ENCODE data around the gene MBOAT2. TPM values are rescaled to one million over a fixed set of nuclear protein-coding genes. Genes with fewer than 3 reads are reported as not detected.
"Not testable (repeated sequence)": the region's sequence is repeated elsewhere in the genome, so short reads cannot be mapped to it uniquely, and the experiment has no call there.

The MBOAT2 gene
- total RNA-seq, 2 donors from 2014 or later, result 3.5 to 7.7 TPM

DNA sequence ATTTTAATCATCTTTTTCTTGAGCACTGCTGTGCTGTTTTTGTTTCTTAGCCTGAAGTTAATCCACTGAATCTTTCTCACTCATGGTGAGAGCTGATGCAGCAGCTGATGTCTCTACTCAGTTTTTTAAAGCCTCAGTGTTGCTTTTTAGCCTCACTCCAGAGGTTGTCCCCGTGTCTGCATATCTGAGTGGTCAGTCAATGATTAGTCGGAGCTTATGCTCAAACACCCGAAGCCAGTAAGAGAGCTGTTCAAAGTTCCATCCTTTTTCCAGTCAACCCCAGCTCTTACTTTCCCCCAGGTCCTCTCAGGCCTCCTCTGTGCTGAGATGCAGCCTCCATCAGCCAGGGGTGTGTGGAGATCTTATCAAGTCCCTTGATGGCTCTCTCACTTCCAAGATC lies 81.1 kb downstream of the MBOAT2 start:
- peaks cover 6% of the 10 kb centered on the region for H3K27me3 Mint-ChIP-seq (ENCODE audit: low read depth)
- H3K9me3 Mint-ChIP-seq, result no peaks in the 10 kb centered on the region
- no peaks in the 10 kb centered on the region for H3K36me3 Mint-ChIP-seq (ENCODE audit: insufficient read depth in 2 of 2)
- H3K4me3 Mint-ChIP-seq, result no peak overlapping the region
- no peaks in the 10 kb centered on the region for H3K4me1 Mint-ChIP-seq (ENCODE audit: low read depth)
- H3K27ac Mint-ChIP-seq, result no peak overlapping the region
- DNase-seq (no peak), ATAC-seq (replicated peaks in 1 of 2) (no peak)

DNA sequence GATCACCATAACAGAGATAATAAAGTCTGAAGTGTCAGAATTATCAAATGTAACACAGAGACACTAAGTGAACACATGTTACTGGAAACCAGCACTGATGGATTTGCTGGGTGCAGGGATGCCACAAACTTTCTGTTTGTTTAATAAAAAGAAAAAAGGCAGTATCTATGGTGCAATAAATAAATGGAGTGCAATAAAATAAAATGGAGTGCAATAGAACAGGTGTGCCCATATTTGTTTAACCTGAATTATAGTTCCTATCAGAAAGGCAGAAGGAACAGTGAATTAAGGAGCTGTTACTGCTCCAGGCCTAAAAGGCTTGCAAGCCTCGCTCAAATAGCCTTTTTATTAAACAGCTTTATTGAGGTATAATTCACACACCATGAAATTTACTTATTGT lies 85.1 kb downstream of the MBOAT2 start:
- no peak for ATAC-seq (replicated peaks in 1 of 2)
- Mint-ChIP-seq H3K27ac (no peak overlapping the region), H3K9me3 (no peaks in the 10 kb centered on the region), H3K4me1 (ENCODE audit: low read depth) (no peaks in the 10 kb centered on the region), H3K4me3 (no peak overlapping the region), H3K36me3 (ENCODE audit: insufficient read depth in 2 of 2) (no peaks in the 10 kb centered on the region), H3K27me3 (ENCODE audit: low read depth) (no peaks in the 10 kb centered on the region)
- no peak for DNase-seq

DNA sequence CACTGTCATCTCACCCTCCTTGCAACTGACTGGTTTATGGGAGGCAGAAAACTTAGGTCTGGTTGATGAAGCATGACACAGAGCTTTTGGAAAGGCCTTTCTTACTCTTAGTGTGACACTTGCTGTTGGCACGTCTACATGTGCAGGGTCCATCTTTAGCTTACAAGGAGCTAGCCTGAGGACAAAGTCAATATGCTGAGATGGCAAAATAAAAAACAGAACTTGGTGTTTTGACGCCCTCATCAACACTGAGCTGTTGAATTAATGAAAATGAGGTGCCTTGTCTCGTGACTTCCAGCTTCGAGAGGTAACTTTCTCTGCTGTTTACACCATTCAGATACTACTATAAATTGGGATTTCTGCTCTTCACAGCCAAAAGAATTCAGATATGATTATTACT lies 87.5 kb downstream of the MBOAT2 start:
- no peaks in the 10 kb centered on the region for H3K4me1 Mint-ChIP-seq (ENCODE audit: low read depth)
- peaks cover 0 to 1% of the 10 kb centered on the region in 2 donors for H3K36me3 Mint-ChIP-seq (ENCODE audit: insufficient read depth in 2 of 2)
- no peak for DNase-seq
- no peak overlapping the region for H3K4me3 Mint-ChIP-seq
- H3K9me3 Mint-ChIP-seq, result peaks cover 0 to 2% of the 10 kb centered on the region in 2 donors
- no peak overlapping the region for H3K27ac Mint-ChIP-seq
- no peak for ATAC-seq (replicated peaks in 1 of 2)
- no peaks in the 10 kb centered on the region for H3K27me3 Mint-ChIP-seq (ENCODE audit: low read depth)

DNA sequence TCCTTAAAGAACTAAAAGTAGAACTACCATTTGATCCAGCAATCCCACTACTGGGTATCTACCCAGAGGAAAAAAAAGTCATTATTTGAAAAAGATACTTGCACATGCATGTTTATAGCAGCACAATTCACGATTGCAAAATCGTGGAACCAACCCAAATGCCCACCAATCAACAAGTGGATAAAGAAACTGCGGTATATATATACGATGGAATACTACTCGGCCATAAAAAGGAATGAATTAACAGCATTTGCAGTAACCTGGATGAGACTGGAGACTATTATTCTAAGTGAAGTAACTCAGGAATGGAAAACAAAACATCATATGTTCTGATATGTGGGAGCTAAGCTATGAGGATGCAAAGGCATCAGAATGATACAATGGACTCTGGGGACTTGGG lies 89.7 kb downstream of the MBOAT2 start:
- DNase-seq; H3K9me3 Mint-ChIP-seq; H3K27me3 Mint-ChIP-seq (ENCODE audit: low read depth); H3K27ac Mint-ChIP-seq; H3K4me1 Mint-ChIP-seq (ENCODE audit: low read depth); H3K36me3 Mint-ChIP-seq (ENCODE audit: insufficient read depth in 2 of 2); H3K4me3 Mint-ChIP-seq; ATAC-seq (replicated peaks in 1 of 2): not testable (repeated sequence)

DNA sequence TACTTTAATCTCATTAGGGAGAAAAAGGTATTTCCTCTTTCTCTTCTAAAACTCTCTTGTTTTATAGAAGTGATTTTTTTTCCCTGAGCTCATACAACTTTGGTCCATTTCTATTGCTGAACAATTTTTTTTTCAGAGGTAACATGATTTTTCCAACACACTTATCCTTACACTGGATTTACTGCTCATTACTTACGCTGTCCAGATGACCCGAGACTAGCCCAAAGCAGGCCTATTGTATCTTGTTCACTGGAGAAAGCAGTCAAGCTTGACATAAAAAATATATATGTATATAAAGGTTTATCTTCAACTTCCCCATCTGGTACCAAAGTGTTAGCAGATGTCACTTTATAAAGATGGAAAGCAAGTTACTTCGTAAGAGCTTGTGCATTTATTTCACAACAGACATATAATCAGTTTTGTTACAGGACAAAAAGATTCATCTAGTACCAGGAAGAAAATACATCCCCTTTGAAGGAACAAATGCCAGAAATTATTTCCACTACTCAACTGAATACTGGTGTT lies 95.7 kb downstream of the MBOAT2 start:
- Mint-ChIP-seq H3K27me3 (ENCODE audit: low read depth) (no peaks in the 10 kb centered on the region), H3K36me3 (ENCODE audit: insufficient read depth in 2 of 2) (peaks cover 0 to 3% of the 10 kb centered on the region in 2 donors), H3K4me1 (ENCODE audit: low read depth) (peaks cover 6% of the 10 kb centered on the region), H3K27ac (no peak overlapping the region), H3K4me3 (no peak overlapping the region), H3K9me3 (peaks cover 0 to 5% of the 10 kb centered on the region in 2 donors)
- DNase-seq (no peak), ATAC-seq (replicated peaks in 1 of 2) (no peak)

DNA sequence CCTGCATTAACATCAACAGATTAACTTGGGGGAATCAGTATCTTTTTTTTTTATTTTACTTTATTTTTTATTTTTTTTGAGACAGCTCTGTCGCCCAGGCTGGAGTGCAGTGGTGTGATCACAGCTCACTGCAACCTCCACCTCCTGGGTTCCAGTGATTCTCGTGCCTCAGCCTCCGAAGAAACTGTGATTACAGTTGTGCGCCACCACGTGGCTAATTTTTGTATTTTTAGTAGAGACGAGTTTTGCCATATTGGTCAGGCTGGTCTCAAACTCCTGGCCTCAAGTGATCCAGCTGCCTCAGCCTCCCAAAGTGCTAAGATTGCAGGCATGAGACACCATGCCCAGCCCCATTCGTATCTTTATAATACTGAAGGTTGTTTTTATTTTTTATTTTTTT lies 99.6 kb downstream of the MBOAT2 start:
- not testable (repeated sequence) for H3K4me1 Mint-ChIP-seq (ENCODE audit: low read depth); H3K36me3 Mint-ChIP-seq (ENCODE audit: insufficient read depth in 2 of 2); DNase-seq; H3K9me3 Mint-ChIP-seq; H3K27me3 Mint-ChIP-seq (ENCODE audit: low read depth); ATAC-seq (replicated peaks in 1 of 2); H3K4me3 Mint-ChIP-seq; H3K27ac Mint-ChIP-seq

DNA sequence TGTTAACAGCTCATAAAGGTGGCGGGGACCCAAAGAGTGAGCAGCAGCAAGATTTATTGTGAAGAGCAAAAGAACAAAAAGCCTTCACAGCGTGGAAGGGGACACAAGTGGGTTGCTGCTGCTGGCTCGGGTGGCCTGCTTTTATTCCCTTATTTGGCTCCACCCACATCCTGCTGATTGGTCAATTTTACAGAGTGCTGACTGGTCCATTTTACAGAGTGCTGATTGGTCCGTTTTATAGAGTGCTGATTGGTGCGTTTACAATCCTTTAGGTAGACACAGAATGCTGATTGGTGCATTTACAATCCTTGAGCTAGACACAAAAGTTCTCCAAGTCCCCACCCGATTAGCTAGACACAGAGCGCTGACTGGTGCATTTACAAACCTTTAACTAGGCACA lies 100.7 kb downstream of the MBOAT2 start:
- not testable (repeated sequence) for H3K36me3 Mint-ChIP-seq (ENCODE audit: insufficient read depth in 2 of 2); H3K4me3 Mint-ChIP-seq; H3K4me1 Mint-ChIP-seq (ENCODE audit: low read depth); DNase-seq; H3K27me3 Mint-ChIP-seq (ENCODE audit: low read depth); H3K27ac Mint-ChIP-seq; H3K9me3 Mint-ChIP-seq; ATAC-seq (replicated peaks in 1 of 2)

DNA sequence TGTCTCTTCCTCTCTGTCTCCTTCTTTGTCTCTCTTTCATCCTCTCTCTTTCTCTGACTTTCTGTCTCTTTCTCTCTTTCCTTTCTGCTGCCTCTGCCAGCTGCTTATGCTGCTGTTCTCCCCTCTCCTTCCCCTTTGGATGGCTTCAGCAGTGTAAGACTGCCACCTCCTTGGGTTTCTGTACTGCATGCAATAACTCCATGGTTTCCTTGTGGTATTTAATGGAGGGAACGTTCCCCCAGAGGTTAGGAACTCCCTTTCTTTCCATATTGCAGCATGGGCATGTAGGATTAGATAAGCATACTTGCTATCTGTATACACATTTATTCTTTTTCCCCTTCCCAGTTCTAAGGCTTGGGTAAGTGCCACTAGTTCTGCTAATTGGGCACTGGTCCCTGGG lies 106.3 kb downstream of the MBOAT2 start:
- DNase-seq; H3K27ac Mint-ChIP-seq; H3K36me3 Mint-ChIP-seq (ENCODE audit: insufficient read depth in 2 of 2); H3K4me1 Mint-ChIP-seq (ENCODE audit: low read depth); H3K9me3 Mint-ChIP-seq; H3K27me3 Mint-ChIP-seq (ENCODE audit: low read depth); H3K4me3 Mint-ChIP-seq; ATAC-seq (replicated peaks in 1 of 2): not testable (repeated sequence)

DNA sequence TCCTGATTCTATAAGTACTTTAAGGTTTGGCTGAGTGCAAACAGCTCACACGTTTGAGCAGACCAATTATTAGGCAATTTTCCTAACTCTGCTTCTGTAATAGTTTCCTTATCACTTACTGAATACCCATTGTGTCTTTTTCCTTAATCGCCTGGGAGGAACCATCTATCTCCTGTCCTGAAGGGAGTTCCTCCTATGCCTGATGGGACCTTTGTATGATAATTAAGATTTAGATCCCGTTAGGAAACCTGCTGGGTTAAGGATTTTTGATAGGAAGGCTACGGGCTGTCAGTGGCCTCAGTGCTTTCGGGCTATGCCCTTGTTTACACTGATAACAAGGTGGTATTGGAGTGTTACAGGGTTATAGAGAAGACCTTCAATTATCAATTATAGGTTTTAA lies 106.8 kb downstream of the MBOAT2 start:
- not testable (repeated sequence) for H3K4me1 Mint-ChIP-seq (ENCODE audit: low read depth)

DNA sequence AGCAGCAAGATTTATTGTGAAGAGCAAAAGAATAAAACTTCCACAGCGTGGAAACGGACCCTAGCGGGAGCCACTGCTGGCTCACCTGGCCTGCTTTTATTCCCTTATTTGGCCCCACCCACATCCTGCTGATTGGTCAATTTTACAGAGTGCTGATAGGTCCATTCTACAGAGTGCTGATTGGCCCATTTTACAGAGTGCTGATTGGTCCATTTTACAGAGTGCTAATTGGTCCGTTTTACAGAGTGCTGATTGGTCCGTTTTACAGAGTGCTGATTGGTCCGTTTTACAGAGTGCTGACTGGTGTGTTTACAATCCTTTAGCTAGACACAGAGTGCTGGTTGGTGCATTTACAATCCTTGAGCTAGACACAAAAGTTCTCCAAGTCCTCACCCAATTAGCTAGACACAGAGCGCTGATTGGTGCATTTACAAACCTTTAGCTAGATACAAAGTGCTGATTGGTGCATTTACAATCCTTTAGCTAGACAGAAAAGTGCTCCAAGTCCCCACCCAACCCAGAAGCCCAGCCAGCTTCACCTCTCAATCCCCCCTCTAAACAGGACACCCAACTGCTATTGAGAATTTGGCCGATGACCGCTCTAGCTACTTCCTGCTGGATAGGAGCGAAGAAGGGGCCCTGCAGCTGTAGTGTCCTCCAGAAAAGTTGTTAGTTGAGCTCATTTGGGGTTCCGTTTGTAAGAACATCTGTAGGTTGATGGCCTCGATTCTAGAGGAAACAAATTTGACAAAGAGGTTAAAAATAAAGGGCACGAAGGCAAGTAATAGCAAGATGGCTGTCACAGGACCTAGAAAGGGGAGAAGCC lies 108.2 kb downstream of the MBOAT2 start:
- not testable (repeated sequence) for ATAC-seq (replicated peaks in 1 of 2); H3K36me3 Mint-ChIP-seq (ENCODE audit: insufficient read depth in 2 of 2); H3K9me3 Mint-ChIP-seq; H3K27me3 Mint-ChIP-seq (ENCODE audit: low read depth); H3K4me1 Mint-ChIP-seq (ENCODE audit: low read depth); H3K4me3 Mint-ChIP-seq; H3K27ac Mint-ChIP-seq; DNase-seq

More for the DNA sequence above, 106.8 kb downstream of the MBOAT2 start:
- H3K4me3 Mint-ChIP-seq; DNase-seq; H3K27me3 Mint-ChIP-seq (ENCODE audit: low read depth); H3K36me3 Mint-ChIP-seq (ENCODE audit: insufficient read depth in 2 of 2); H3K9me3 Mint-ChIP-seq; H3K27ac Mint-ChIP-seq; ATAC-seq (replicated peaks in 1 of 2): not testable (repeated sequence)

DNA sequence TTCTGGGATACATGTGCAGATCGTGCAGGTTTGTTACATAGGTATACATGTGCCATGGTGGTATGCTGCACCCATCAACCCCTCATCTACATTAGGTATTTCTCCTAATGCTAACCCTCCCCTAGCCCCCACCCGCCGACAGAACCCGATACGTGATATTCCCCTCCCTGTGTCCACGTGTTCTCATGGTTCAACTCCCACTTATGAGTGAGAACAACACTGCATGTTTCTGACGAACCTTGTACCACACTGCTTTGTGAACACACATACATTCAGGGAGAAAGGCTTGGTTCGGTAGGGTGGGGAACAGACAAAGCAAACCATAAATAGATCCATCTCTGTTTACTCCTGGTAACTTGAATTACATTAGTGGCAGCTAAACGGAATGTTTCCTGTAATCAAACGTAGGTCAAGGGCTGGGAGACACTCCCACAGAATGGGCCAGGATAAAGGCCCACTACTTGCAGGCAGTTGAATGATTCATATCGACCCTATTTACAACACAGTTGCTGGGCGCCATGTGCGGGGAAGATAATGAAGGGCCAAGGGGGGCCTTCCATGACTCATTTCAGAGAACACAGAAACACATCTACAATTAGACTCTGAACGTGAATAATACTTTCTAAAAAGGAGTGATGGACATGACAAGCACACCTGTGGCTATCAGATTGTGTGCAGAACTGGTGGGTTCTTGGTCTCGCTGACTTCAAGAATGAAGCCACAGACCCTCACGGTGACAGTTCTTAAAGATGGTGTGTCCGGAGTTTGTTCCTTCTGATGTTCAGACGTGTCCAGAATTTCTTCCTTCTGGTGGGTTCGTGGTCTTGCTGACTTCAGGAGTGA lies 109.3 kb downstream of the MBOAT2 start:
- no peak for DNase-seq
- no peak overlapping the region for H3K4me3 Mint-ChIP-seq
- no peak overlapping the region for H3K27ac Mint-ChIP-seq
- H3K36me3 Mint-ChIP-seq (ENCODE audit: insufficient read depth in 2 of 2), result no peaks in the 10 kb centered on the region
- peaks cover 0 to 3% of the 10 kb centered on the region in 2 donors for H3K9me3 Mint-ChIP-seq
- H3K4me1 Mint-ChIP-seq (ENCODE audit: low read depth), result no peaks in the 10 kb centered on the region
- no peak for ATAC-seq (replicated peaks in 1 of 2)
- no peaks in the 10 kb centered on the region for H3K27me3 Mint-ChIP-seq (ENCODE audit: low read depth)

DNA sequence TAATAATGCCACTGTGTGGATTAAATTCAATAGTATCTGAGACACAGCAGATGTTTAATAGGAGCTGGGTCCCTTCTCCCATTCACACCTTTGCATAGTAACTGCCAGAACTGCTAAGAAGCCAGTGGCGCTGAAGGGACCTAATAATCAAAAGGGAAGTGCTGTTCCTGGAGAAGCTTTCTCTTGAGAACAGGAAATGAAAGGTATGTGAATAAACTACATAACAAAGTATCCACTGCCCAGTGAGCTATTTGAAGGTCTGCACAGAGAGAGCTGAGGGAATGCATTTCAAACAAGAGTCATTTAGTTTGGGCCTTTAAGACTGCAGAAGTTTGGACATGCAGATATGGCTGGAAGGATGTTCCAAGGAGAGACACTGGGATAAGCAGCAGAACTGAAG lies 110.0 kb downstream of the MBOAT2 start:
- Mint-ChIP-seq H3K27me3 (ENCODE audit: low read depth) (no peaks in the 10 kb centered on the region), H3K9me3 (peaks cover 0 to 3% of the 10 kb centered on the region in 2 donors), H3K4me3 (no peak overlapping the region), H3K27ac (no peak overlapping the region), H3K36me3 (ENCODE audit: insufficient read depth in 2 of 2) (no peaks in the 10 kb centered on the region), H3K4me1 (ENCODE audit: low read depth) (no peaks in the 10 kb centered on the region)
- DNase-seq (no peak), ATAC-seq (replicated peaks in 1 of 2) (no peak)

DNA sequence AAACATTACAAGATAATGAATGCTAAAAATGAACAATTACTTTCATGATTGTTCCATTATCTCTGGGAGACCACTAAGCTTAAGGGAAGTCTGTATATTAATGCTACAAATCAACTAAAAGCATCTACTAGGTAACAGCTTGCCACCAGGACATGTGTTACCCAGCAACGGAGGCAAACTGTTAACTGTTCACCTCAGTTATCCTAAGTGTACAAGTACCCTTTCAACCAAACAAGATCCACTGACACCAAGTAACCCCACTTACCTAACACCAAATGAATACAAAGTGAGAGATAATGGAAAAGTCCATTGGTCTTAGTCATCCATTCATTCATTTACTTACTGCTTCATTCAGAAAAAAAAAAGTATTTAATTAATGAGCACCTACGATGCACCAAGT lies 111.4 kb downstream of the MBOAT2 start:
- Mint-ChIP-seq H3K36me3 (ENCODE audit: insufficient read depth in 2 of 2) (no peaks in the 10 kb centered on the region), H3K27ac (no peak overlapping the region), H3K4me3 (no peak overlapping the region), H3K27me3 (ENCODE audit: low read depth) (no peaks in the 10 kb centered on the region), H3K9me3 (peaks cover 0 to 3% of the 10 kb centered on the region in 2 donors), H3K4me1 (ENCODE audit: low read depth) (no peaks in the 10 kb centered on the region)
- no peak for ATAC-seq (replicated peaks in 1 of 2)
- DNase-seq, result no peak

Data from activated T-cell treated with anti-CD3 and anti-CD28 coated beads, Interleukin-2, amount 50 U/mL, for 72 hours (primary cell).